ENCODE measurements around the gene SERPINF2.
"Not testable (repeated sequence)": the region's sequence is repeated elsewhere in the genome, so short reads cannot be mapped to it uniquely, and the experiment has no call there.

SERPINF2 gene

DNA sequence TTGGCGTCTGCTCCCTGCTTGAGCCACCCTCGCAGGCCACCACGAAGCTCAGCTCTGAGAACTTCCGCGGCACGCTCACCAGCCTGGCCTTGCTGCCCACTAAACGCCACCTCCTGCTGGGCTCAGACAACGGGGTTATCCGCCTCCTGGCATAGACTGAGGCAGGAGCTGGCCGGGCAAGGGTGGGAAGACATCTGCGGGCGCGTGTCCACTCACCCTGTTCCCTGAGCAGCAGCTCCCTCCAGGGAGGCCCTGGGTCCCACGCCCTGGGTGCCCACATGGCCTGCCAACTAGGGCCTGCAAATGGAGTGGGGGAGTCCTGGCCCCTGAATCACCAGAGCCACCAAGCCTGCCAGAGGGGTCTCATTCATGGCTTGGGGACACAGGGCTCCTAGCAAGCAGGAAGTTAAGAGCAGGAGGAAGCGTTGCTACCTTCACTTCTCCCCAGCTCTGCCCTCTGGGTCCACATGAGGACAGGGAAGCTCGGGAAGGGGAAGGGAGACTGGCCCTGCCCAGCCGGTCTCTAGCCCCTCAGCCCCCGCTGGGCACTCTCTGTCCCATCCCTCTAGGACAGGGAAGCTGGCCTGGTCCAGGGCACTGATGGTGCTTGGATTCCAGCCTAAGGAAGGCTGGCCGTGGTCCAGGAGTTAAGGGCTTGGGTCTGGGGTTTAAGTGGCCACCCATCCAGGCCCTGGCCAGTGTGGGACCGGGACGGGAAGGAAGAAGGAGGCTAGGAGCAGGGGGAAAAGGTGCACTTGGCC, 5.0 kb upstream of the SERPINF2 start:
- TF ChIP-seq, protein P1, sequence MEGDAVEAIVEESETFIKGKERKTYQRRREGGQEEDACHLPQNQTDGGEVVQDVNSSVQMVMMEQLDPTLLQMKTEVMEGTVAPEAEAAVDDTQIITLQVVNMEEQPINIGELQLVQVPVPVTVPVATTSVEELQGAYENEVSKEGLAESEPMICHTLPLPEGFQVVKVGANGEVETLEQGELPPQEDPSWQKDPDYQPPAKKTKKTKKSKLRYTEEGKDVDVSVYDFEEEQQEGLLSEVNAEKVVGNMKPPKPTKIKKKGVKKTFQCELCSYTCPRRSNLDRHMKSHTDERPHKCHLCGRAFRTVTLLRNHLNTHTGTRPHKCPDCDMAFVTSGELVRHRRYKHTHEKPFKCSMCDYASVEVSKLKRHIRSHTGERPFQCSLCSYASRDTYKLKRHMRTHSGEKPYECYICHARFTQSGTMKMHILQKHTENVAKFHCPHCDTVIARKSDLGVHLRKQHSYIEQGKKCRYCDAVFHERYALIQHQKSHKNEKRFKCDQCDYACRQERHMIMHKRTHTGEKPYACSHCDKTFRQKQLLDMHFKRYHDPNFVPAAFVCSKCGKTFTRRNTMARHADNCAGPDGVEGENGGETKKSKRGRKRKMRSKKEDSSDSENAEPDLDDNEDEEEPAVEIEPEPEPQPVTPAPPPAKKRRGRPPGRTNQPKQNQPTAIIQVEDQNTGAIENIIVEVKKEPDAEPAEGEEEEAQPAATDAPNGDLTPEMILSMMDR (IDR thresholded peaks at IDR 0.05; ENCODE audit: poor library complexity, severe bottlenecking), result no peak
- ATAC-seq (ENCODE audit: low read depth), result no peak
- H3K4me1 ChIP-seq (ENCODE audit: insufficient read depth, poor library complexity, severe bottlenecking), result peaks cover 3% of the 10 kb centered on the region

DNA sequence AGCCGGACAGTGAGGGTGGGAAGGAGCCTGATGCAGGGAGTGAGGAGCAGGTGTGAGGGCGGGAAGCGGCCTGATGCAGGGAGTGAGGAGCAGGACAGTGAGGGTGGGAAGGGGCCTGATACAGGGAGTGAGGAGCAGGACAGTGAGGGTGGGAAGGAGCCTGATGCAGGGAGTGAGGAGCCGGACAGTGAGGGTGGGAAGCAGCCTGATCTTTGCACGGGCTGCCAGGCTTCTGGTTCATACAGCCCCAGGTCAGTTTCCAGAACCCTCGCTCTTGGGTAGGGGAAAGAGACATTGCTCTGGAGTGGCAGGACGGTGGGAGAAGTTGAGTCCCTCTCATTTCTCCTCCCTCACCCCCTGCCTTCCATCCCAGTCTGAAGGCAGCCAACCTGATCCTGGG, 772 bp upstream of the SERPINF2 start:
- H3K27ac ChIP-seq (ENCODE audit: poor library complexity, severe bottlenecking); ATAC-seq (ENCODE audit: low read depth); H3K36me3 ChIP-seq (ENCODE audit: low read depth); H3K27me3 ChIP-seq (ENCODE audit: insufficient read depth, poor library complexity, severe bottlenecking); H3K4me1 ChIP-seq (ENCODE audit: insufficient read depth, poor library complexity, severe bottlenecking); H3K9me3 ChIP-seq (ENCODE audit: severe bottlenecking); H3K4me3 ChIP-seq (ENCODE audit: severe bottlenecking); DNase-seq (ENCODE audit: low spot score): not testable (repeated sequence)

More for the DNA sequence above, 5.0 kb upstream of the SERPINF2 start:
- H3K36me3 ChIP-seq (ENCODE audit: low read depth), result no peaks in the 10 kb centered on the region
- peak; percentile 50 for DNase-seq (ENCODE audit: low spot score)
- H3K27ac ChIP-seq (ENCODE audit: poor library complexity, severe bottlenecking), result no peak overlapping the region
- no peaks in the 10 kb centered on the region for H3K9me3 ChIP-seq (ENCODE audit: severe bottlenecking)
- H3K27me3 ChIP-seq (ENCODE audit: insufficient read depth, poor library complexity, severe bottlenecking), result no peaks in the 10 kb centered on the region
- H3K4me3 ChIP-seq (ENCODE audit: severe bottlenecking), result no peak overlapping the region

DNA sequence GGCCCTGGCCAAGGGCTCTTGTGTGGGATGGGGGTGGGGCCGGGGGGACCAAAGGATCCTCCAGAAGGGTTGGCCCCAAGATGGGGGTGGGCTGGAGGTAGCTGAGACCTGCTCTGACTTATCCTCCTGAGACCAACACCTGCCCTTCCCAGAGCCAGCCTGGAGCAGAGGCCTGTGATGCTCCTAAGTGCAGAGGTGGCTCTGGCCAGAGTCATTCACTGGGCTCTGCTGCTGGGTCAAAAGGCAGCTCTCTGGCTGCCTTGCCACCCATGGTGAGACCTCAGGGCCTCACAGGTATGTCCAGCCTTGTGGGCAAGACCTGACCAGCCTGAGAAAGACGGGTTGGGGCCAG, 393 bp downstream of the SERPINF2 start:
- H3K27ac ChIP-seq (ENCODE audit: poor library complexity, severe bottlenecking), result no peak overlapping the region
- H3K36me3 ChIP-seq (ENCODE audit: low read depth), result no peaks in the 10 kb centered on the region
- H3K9me3 ChIP-seq (ENCODE audit: severe bottlenecking), result no peaks in the 10 kb centered on the region
- H3K4me1 ChIP-seq (ENCODE audit: insufficient read depth, poor library complexity, severe bottlenecking), result no peaks in the 10 kb centered on the region
- no peaks in the 10 kb centered on the region for H3K27me3 ChIP-seq (ENCODE audit: insufficient read depth, poor library complexity, severe bottlenecking)
- peak; percentile 51 for DNase-seq (ENCODE audit: low spot score)
- no peak for ATAC-seq (ENCODE audit: low read depth)
- no peak overlapping the region for H3K4me3 ChIP-seq (ENCODE audit: severe bottlenecking)
- TF ChIP-seq, protein P1 (IDR thresholded peaks at IDR 0.05; ENCODE audit: poor library complexity, severe bottlenecking), result no peak

DNA sequence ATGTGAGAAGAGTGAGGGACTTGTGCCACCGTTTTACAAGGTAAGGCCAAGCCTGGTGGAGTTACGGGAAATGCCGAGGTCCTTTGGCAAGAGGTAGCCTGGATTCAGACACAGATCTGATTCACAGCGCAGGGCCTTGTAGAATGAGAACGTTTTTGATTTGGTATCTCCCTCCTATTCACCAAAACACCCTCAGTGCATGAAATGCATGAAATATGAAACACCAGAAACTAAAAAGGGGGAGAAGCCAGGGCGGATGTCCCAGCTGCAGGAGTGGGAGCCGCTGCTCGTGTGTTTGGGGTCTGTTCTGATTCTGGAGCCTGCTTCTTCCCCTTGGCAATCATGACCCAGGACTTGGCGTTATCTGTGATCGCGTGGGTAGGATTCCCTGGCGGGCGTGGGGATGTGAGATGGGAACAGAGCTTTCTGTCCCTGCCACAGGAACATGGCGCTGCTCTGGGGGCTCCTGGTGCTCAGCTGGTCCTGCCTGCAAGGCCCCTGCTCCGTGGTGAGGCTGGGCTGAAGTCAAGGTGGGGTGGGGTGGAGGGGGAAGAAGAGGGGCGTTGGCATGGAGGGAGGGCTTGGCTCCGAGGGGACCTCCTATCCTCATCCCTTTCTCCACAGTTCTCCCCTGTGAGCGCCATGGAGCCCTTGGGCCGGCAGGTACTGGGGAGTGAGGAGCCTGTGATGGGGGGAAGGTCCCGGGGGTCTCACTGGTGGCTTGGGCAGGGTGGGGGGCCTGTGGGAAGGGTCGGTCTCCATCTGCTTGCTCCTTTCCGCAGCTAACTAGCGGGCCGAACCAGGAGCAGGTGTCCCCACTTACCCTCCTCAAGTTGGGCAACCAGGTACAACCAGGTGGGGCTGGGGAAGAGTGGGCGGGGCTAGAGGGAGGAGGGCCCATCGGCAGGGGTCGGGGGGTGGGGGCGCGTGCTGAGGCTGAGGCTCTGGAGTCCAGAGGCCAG, 2.2 kb downstream of the SERPINF2 start:
- Histone ChIP-seq H3K4me1 (ENCODE audit: insufficient read depth, poor library complexity, severe bottlenecking) (no peaks in the 10 kb centered on the region), H3K27me3 (ENCODE audit: insufficient read depth, poor library complexity, severe bottlenecking) (no peaks in the 10 kb centered on the region), H3K9me3 (ENCODE audit: severe bottlenecking) (no peaks in the 10 kb centered on the region), H3K36me3 (ENCODE audit: low read depth) (no peaks in the 10 kb centered on the region), H3K27ac (ENCODE audit: poor library complexity, severe bottlenecking) (no peak overlapping the region), H3K4me3 (ENCODE audit: severe bottlenecking) (no peak overlapping the region)
- no peak for DNase-seq (ENCODE audit: low spot score)
- no peak for ATAC-seq (ENCODE audit: low read depth)
- TF ChIP-seq, protein P1 (IDR thresholded peaks at IDR 0.05; ENCODE audit: poor library complexity, severe bottlenecking), result no peak

DNA sequence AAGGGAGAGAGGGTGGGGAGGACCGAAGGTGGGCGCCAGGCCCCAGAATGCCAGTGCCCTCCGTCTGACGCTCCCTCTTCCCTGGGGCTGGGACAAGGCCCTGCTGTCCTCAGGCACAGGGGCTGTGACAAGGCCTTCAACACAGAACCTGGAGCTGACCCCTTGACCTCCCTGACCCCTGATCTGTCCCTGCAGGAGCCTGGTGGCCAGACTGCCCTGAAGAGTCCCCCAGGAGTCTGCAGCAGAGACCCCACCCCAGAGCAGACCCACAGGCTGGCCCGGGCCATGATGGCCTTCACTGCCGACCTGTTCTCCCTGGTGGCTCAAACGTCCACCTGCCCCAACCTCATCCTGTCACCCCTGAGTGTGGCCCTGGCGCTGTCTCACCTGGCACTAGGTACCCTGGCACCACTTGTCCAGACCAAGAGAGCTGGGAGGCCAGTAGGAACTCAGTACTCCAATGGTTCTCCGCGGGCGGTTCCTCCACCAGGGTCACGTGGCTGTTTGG, 2.9 kb downstream of the SERPINF2 start:
- Histone ChIP-seq H3K4me3 (ENCODE audit: severe bottlenecking) (no peak overlapping the region), H3K9me3 (ENCODE audit: severe bottlenecking) (no peaks in the 10 kb centered on the region), H3K36me3 (ENCODE audit: low read depth) (no peaks in the 10 kb centered on the region), H3K27ac (ENCODE audit: poor library complexity, severe bottlenecking) (no peak overlapping the region), H3K4me1 (ENCODE audit: insufficient read depth, poor library complexity, severe bottlenecking) (no peaks in the 10 kb centered on the region), H3K27me3 (ENCODE audit: insufficient read depth, poor library complexity, severe bottlenecking) (no peaks in the 10 kb centered on the region)
- TF ChIP-seq, protein P1 (IDR thresholded peaks at IDR 0.05; ENCODE audit: poor library complexity, severe bottlenecking), result no peak
- DNase-seq (ENCODE audit: low spot score) (peak; percentile 64), ATAC-seq (ENCODE audit: low read depth) (no peak)

All from RWPE2 (cell line).